NCI-H2107 (cell line): ENCODE measurements around the gene ESCO1.
"Not testable (repeated sequence)": the region's sequence is repeated elsewhere in the genome, so short reads cannot be mapped to it uniquely, and the experiment has no call there.

Experiments used
- DNase-seq: peaks from one replicate; lab custom pipeline; 2025; lab: John Stamatoyannopoulos, UW

Gene ESCO1

GRCh38 chr18:21600526-21601410, at the start of gene ESCO1:
Gene ESCO1 (minus strand): TSS chr18:21600704. CDS start chr18:21574843, 25,861 bp downstream.
- DNase-seq: peak; percentile 86

GRCh38 chr18:21640375-21640774, 39.9 kb upstream of the ESCO1 start:
- DNase-seq: not testable (repeated sequence)

- DNase-seq: no peak
These were observed 38.3 kb upstream of the ESCO1 start for GRCh38 chr18:21638822-21639221.

GRCh38 chr18:21636769-21637168, 36.3 kb upstream of the ESCO1 start:
- no peak for DNase-seq

GRCh38 chr18:21634588-21635199, 34.2 kb upstream of the ESCO1 start:
- DNase-seq: no peak

- DNase-seq: no peak
These were observed 31.9 kb upstream of the ESCO1 start for GRCh38 chr18:21632393-21632792.

GRCh38 chr18:21629089-21629832, 28.8 kb upstream of the ESCO1 start:
- no peak for DNase-seq

- DNase-seq: not testable (repeated sequence)
These were observed 21.1 kb upstream of the ESCO1 start for GRCh38 chr18:21621640-21622039.

GRCh38 chr18:21612125-21613039, 11.9 kb upstream of the ESCO1 start, which contains the start of gene SNRPD1:
Gene SNRPD1 (plus strand): TSS chr18:21612314. CDS start chr18:21612430, 116 bp downstream.
- DNase-seq: peak; percentile 40

- not testable (repeated sequence) for DNase-seq
These were observed 11.1 kb upstream of the ESCO1 start for GRCh38 chr18:21611401-21612124.

- no peak for DNase-seq
These were observed 4.7 kb upstream of the ESCO1 start for GRCh38 chr18:21605213-21605612.

- no peak for DNase-seq
These were observed 4.2 kb upstream of the ESCO1 start for GRCh38 chr18:21604671-21605070.

- DNase-seq: no peak
These were observed 1.7 kb upstream of the ESCO1 start for GRCh38 chr18:21602299-21602587.

GRCh38 chr18:21599585-21600525, 649 bp downstream of the ESCO1 start:
- DNase-seq: no peak

GRCh38 chr18:21598726-21599584, 1.5 kb downstream of the ESCO1 start:
- no peak for DNase-seq

GRCh38 chr18:21597620-21598019, 2.9 kb downstream of the ESCO1 start:
- DNase-seq: no peak

GRCh38 chr18:21593540-21594257, 6.8 kb downstream of the ESCO1 start:
- DNase-seq: no peak

- not testable (repeated sequence) for DNase-seq
These were observed 8.1 kb downstream of the ESCO1 start for GRCh38 chr18:21592361-21592760.
